Measurements from ENCODE around the gene RNF220. TPM values are rescaled to one million over a fixed set of nuclear protein-coding genes. Genes with fewer than 3 reads are reported as not detected.
A peak's percentile ranks its signal among the peaks of the same experiment; 100 is the strongest.

RNF220 gene
- total RNA-seq, 6 experiments from 2014 or later, result 42.1 to 54.7 (median 51.9) TPM

GRCh38 chr1:44631333-44631646, 226.2 kb downstream of the RNF220 start:
- H3K4me3 Mint-ChIP-seq, result peak overlapping the region; percentile 90
- peaks cover 20% of the 10 kb centered on the region for H3K36me3 Mint-ChIP-seq (ENCODE audit: low read depth)
- DNase-seq, result no peak
- H3K9me3 Mint-ChIP-seq, result no peaks in the 10 kb centered on the region
- H3K27ac Mint-ChIP-seq, result peak overlapping the region; percentile 95
- H3K4me1 Mint-ChIP-seq (ENCODE audit: low read depth), result peaks cover 77% of the 10 kb centered on the region
- TF ChIP-seq, protein P1, sequence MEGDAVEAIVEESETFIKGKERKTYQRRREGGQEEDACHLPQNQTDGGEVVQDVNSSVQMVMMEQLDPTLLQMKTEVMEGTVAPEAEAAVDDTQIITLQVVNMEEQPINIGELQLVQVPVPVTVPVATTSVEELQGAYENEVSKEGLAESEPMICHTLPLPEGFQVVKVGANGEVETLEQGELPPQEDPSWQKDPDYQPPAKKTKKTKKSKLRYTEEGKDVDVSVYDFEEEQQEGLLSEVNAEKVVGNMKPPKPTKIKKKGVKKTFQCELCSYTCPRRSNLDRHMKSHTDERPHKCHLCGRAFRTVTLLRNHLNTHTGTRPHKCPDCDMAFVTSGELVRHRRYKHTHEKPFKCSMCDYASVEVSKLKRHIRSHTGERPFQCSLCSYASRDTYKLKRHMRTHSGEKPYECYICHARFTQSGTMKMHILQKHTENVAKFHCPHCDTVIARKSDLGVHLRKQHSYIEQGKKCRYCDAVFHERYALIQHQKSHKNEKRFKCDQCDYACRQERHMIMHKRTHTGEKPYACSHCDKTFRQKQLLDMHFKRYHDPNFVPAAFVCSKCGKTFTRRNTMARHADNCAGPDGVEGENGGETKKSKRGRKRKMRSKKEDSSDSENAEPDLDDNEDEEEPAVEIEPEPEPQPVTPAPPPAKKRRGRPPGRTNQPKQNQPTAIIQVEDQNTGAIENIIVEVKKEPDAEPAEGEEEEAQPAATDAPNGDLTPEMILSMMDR (IDR thresholded peaks at IDR 0.05), result no peak
- H3K27me3 Mint-ChIP-seq (ENCODE audit: insufficient read depth), result no peaks in the 10 kb centered on the region; the same call in 1 of the 2 replicates

- peak overlapping the region; percentile 97 for H3K27ac Mint-ChIP-seq
- peaks cover 20% of the 10 kb centered on the region for H3K36me3 Mint-ChIP-seq (ENCODE audit: low read depth)
- H3K27me3 Mint-ChIP-seq (ENCODE audit: insufficient read depth), result no peaks in the 10 kb centered on the region; the same call in 1 of the 2 replicates
- TF ChIP-seq, protein P1 (IDR thresholded peaks at IDR 0.05), result no peak
- peaks cover 83% of the 10 kb centered on the region for H3K4me1 Mint-ChIP-seq (ENCODE audit: low read depth)
- no peaks in the 10 kb centered on the region for H3K9me3 Mint-ChIP-seq
- H3K4me3 Mint-ChIP-seq, result peak overlapping the region; percentile 90
- DNase-seq, result peak; percentile 80
Observed at GRCh38 chr1:44631647-44632539, 226.8 kb downstream of the RNF220 start.

GRCh38 chr1:44632598-44632997, 227.5 kb downstream of the RNF220 start:
- Mint-ChIP-seq H3K27me3 (ENCODE audit: insufficient read depth) (no peaks in the 10 kb centered on the region; the same call in 1 of the 2 replicates), H3K4me1 (ENCODE audit: low read depth) (peaks cover 87% of the 10 kb centered on the region), H3K9me3 (no peaks in the 10 kb centered on the region), H3K36me3 (ENCODE audit: low read depth) (peaks cover 20% of the 10 kb centered on the region), H3K27ac (peak overlapping the region; percentile 97), H3K4me3 (peak overlapping the region; percentile 90)
- no peak for DNase-seq
- TF ChIP-seq, protein P1 (IDR thresholded peaks at IDR 0.05), result no peak

DNA sequence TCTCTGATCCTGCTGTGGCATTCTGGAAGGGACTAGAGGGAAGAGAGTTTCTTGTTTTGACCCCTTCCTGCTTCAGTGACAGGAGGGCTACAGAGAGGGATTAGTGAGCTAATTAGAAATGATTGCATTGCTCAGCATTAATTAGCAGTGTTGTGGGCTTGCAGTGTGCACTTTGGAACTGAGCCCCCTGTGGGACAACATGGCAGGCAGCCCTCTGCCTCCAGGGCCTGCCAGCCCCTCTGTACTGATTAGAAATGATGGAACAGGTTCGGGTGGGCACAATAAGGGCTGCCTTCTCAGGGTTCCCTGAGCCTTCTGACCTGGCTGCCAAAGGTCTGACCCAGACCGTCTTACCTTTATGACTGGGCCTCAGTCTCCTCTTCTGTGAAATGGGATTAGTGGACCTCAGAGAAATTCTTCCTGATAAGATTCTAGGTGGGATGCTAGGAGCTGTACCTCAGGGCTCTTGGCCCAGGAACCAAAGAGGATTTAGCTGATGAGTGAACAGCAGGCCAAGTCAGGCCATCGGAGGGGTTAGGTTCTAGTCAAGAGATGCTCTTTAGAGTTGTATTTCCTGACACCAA, 229.6 kb downstream of the RNF220 start:
- Mint-ChIP-seq H3K4me1 (ENCODE audit: low read depth) (peaks cover 66% of the 10 kb centered on the region), H3K4me3 (no peak overlapping the region), H3K27me3 (ENCODE audit: insufficient read depth) (no peaks in the 10 kb centered on the region; the same call in 1 of the 2 replicates), H3K9me3 (no peaks in the 10 kb centered on the region), H3K36me3 (ENCODE audit: low read depth) (peaks cover 30% of the 10 kb centered on the region), H3K27ac (peak overlapping the region; percentile 29)
- TF ChIP-seq, protein P1 (IDR thresholded peaks at IDR 0.05), result no peak; the same call in 1 of the 2 replicates
- no peak for DNase-seq

DNA sequence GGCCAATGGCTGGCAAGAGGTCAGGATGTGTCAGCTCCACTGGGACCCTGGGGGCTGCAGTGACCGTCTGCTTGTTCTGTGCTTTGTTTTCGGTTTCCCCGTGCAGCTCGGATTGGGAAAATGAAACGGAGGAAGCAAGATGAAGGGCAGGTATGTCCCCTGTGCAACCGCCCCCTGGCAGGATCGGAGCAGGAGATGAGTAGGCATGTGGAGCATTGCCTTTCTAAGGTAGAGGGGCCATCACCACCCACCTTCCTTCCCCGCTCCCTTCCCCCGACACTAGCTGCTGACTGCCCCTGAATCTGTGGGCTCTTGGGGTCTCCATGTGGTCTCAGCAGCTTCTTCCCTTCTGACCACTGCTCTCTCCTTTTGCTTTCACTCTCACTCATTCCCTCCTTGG, 230.4 kb downstream of the RNF220 start:
- H3K9me3 Mint-ChIP-seq, result no peaks in the 10 kb centered on the region
- no peak for DNase-seq
- peaks cover 59% of the 10 kb centered on the region for H3K4me1 Mint-ChIP-seq (ENCODE audit: low read depth)
- H3K4me3 Mint-ChIP-seq, result no peak overlapping the region
- TF ChIP-seq, protein P1 (IDR thresholded peaks at IDR 0.05), result no peak
- no peaks in the 10 kb centered on the region; the same call in 1 of the 2 replicates for H3K27me3 Mint-ChIP-seq (ENCODE audit: insufficient read depth)
- H3K36me3 Mint-ChIP-seq (ENCODE audit: low read depth), result peaks cover 30% of the 10 kb centered on the region
- H3K27ac Mint-ChIP-seq, result no peak overlapping the region
